OCI-LY1 (cell line): ENCODE measurements around the gene CD200.

ENCODE experiments used
- H2AFZ ChIP-seq: fragments of 200-600 bp; sonication (generic), shearing (Covaris generic); 2 replicates; pipeline ENCODE4 v1.6.0; 2014; ENCODE audit warnings: antibody characterized with exemption, mild to moderate bottlenecking, low read length
- H3F3A ChIP-seq: fragments of 200-600 bp; sonication (generic), shearing (Covaris generic); 2 replicates; pipeline ENCODE4 v1.6.0; 2014; ENCODE audit warnings: mild to moderate bottlenecking, antibody characterized with exemption, low read length, moderate library complexity; ENCODE audit not compliant: insufficient read depth
- H3K27ac ChIP-seq: fragments of 200-600 bp; sonication (generic); 2 replicates; pipeline ENCODE4 v1.5.1; 2014; ENCODE audit warnings: low read length, mixed run types, mild to moderate bottlenecking, low read depth; ENCODE audit not compliant: poor library complexity, severe bottlenecking
- H3K27me3 ChIP-seq: fragments of 200-600 bp; sonication (generic); 2 replicates; pipeline ENCODE4 v1.6.0; 2014; ENCODE audit warnings: antibody characterized with exemption, mild to moderate bottlenecking, low read length, moderate library complexity; ENCODE audit not compliant: insufficient read depth
- H3K36me3 ChIP-seq: fragments of 200-600 bp; sonication (generic); 2 replicates; pipeline ENCODE4 v1.6.1; 2014; ENCODE audit warnings: mild to moderate bottlenecking, antibody characterized with exemption, low read length, moderate library complexity, mixed read lengths; ENCODE audit not compliant: insufficient read depth
- H3K4me1 ChIP-seq: fragments of 200-600 bp; sonication (generic); 2 replicates; pipeline ENCODE4 v1.5.1; 2014; ENCODE audit warnings: mild to moderate bottlenecking, low read length, moderate library complexity; ENCODE audit not compliant: insufficient read depth, severe bottlenecking
- H3K4me2 ChIP-seq: fragments of 200-600 bp; sonication (generic), shearing (Covaris generic); 2 replicates; pipeline ENCODE4 v1.6.1; 2014; ENCODE audit warnings: low read length
- H3K4me3 ChIP-seq: fragments of 200-600 bp; sonication (generic); 2 replicates; pipeline ENCODE4 v1.5.1; 2014; ENCODE audit warnings: low read length, low read depth, mild to moderate bottlenecking, mixed read lengths; ENCODE audit not compliant: poor library complexity, severe bottlenecking
- H3K79me2 ChIP-seq: fragments of 200-600 bp; shearing (Covaris generic); 2 replicates; pipeline ENCODE4 v1.6.1; 2016; ENCODE audit warnings: mixed run types, low read length, mixed read lengths; ENCODE audit not compliant: insufficient read depth
- H3K9ac ChIP-seq: fragments of 200-600 bp; sonication (generic), shearing (Covaris generic); 2 replicates; pipeline ENCODE4 v1.6.1; 2014; ENCODE audit warnings: mild to moderate bottlenecking, low read length, mixed read lengths
- H3K9me2 ChIP-seq: fragments of 200-600 bp; sonication (generic), shearing (Covaris generic); 2 replicates; pipeline ENCODE4 v1.6.1; 2014; ENCODE audit warnings: low read depth, mild to moderate bottlenecking, low read length, mixed read lengths
- H3K9me3 ChIP-seq: fragments of 200-600 bp; shearing (Covaris generic); 2 replicates; pipeline ENCODE4 v1.6.1; 2014; ENCODE audit warnings: low read length, mixed read lengths
- H4K20me1 ChIP-seq: fragments of 200-600 bp; sonication (generic), shearing (Covaris generic); 2 replicates; pipeline ENCODE4 v1.6.0; 2016; ENCODE audit warnings: mild to moderate bottlenecking, low read length; ENCODE audit not compliant: insufficient read depth
- CTCF ChIP-seq: fragments of 200-600 bp; sonication (generic), shearing (Covaris generic); IDR thresholded peaks from 2 replicates; pipeline ENCODE4 v1.5.1; 2017; ENCODE audit warnings: mild to moderate bottlenecking, antibody characterized with exemption, low read length, moderate library complexity, mixed read lengths
- EZH2 ChIP-seq: fragments of 200-600 bp; sonication (generic), shearing (Covaris generic); IDR thresholded peaks from 2 replicates; pipeline ENCODE4 v1.8.0; 2017; ENCODE audit warnings: borderline replicate concordance, mixed run types, mild to moderate bottlenecking, antibody characterized with exemption, low read length, moderate library complexity, mixed read lengths

Gene CD200

GRCh38 chr3:112339134-112339533 is 6.2 kb downstream of the CD200 start:
- Histone ChIP-seq H3K4me2 (no peak overlapping the region), H3K79me2 (no peaks in the 10 kb centered on the region), H3K4me3 (no peak overlapping the region), H3K27me3 (no peaks in the 10 kb centered on the region), H3K36me3 (no peaks in the 10 kb centered on the region; the same call in 1 of the 2 replicates), H3K4me1 (no peaks in the 10 kb centered on the region), H2AFZ (no peak overlapping the region), H4K20me1 (no peaks in the 10 kb centered on the region), H3K9me2 (no peaks in the 10 kb centered on the region), H3K9me3 (no peaks in the 10 kb centered on the region), H3K9ac (no peak overlapping the region), H3K27ac (no peak overlapping the region), H3F3A (no peaks in the 10 kb centered on the region)
- TF ChIP-seq CTCF (no peak), EZH2 (no peak)

GRCh38 chr3:112339609-112340008 is 6.7 kb downstream of the CD200 start:
- Histone ChIP-seq H3K27ac (no peak overlapping the region), H3K27me3 (no peaks in the 10 kb centered on the region), H3K4me3 (no peak overlapping the region), H3K4me1 (no peaks in the 10 kb centered on the region), H3K9me2 (no peaks in the 10 kb centered on the region), H2AFZ (no peak overlapping the region), H3K4me2 (no peak overlapping the region), H3K9ac (no peak overlapping the region), H4K20me1 (no peaks in the 10 kb centered on the region), H3K9me3 (no peaks in the 10 kb centered on the region), H3K79me2 (no peaks in the 10 kb centered on the region), H3F3A (no peaks in the 10 kb centered on the region), H3K36me3 (no peaks in the 10 kb centered on the region; the same call in 1 of the 2 replicates)
- TF ChIP-seq CTCF (no peak), EZH2 (no peak)

GRCh38 chr3:112341386-112341785 is 8.4 kb downstream of the CD200 start:
- Histone ChIP-seq H3K27me3 (no peaks in the 10 kb centered on the region), H2AFZ (no peak overlapping the region), H4K20me1 (no peaks in the 10 kb centered on the region), H3K36me3 (no peaks in the 10 kb centered on the region; the same call in 1 of the 2 replicates), H3K4me1 (no peaks in the 10 kb centered on the region), H3K27ac (no peak overlapping the region), H3K4me3 (no peak overlapping the region), H3K9me3 (no peaks in the 10 kb centered on the region), H3F3A (no peaks in the 10 kb centered on the region), H3K79me2 (no peaks in the 10 kb centered on the region), H3K9ac (no peak overlapping the region), H3K9me2 (no peaks in the 10 kb centered on the region), H3K4me2 (no peak overlapping the region)
- no peak for TF ChIP-seq EZH2
- TF ChIP-seq CTCF, result no peak
